Esophagus squamous epithelium (tissue), 4 donors: Measurements from ENCODE around the gene RBMX.

Source experiments
- POLR2A ChIP-seq, 4 donors: fragments of 450-650 bp; IDR thresholded peaks; one replicate each; pipeline ENCODE4 v1.6.1; 2017; ENCODE audit warnings: antibody characterized with exemption in 4 of 4, mild to moderate bottlenecking in 4 of 4, moderate library complexity in 3 of 4
- TF ChIP-seq, protein P1 (sequence below), 6 experiments: fragments of 450-650 bp in 4 of 6; fragments of 200-600 bp in 2 of 6; sonication (generic) in 2 of 6; IDR thresholded peaks; one replicate each; pipeline ENCODE4 v1.5.1; 2016 to 2019; ENCODE audit warnings: antibody characterized with exemption in 6 of 6, mild to moderate bottlenecking in 4 of 6, moderate library complexity in 4 of 6

DNA sequence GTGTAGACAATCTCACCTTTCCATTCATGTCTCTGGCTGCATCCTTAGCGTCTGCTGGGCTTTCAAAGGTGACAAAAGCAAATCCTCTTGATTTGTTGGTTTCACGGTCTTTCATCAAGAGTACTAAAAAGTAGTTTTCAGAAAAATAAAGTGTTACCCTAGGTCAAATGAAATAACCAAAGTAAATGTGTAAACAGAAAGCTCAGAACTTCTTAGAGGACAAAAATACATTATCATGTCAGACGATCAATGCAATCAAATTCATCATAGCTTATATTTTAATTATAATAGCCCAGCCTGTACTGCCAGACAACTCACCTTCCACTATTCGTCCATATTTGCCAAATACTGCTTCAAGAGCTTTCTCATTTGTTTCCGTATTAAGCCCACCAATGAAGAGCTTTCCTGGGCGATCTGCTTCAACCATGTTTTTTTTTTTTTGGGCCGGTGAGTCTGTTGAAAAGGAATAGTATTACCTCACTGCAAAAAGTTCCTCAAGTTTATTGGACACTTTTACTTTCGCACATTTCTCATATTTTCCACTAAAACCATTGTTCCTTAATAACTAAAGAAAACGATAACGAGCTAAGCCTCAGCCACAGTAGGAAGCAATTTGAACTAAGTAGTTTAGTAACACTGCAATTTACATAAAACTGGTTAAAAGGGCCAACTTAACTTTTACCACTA lies 1.4 kb downstream of the RBMX start:
- no peak for TF ChIP-seq POLR2A (IDR thresholded peaks at IDR 0.05)
- TF ChIP-seq, protein P1, sequence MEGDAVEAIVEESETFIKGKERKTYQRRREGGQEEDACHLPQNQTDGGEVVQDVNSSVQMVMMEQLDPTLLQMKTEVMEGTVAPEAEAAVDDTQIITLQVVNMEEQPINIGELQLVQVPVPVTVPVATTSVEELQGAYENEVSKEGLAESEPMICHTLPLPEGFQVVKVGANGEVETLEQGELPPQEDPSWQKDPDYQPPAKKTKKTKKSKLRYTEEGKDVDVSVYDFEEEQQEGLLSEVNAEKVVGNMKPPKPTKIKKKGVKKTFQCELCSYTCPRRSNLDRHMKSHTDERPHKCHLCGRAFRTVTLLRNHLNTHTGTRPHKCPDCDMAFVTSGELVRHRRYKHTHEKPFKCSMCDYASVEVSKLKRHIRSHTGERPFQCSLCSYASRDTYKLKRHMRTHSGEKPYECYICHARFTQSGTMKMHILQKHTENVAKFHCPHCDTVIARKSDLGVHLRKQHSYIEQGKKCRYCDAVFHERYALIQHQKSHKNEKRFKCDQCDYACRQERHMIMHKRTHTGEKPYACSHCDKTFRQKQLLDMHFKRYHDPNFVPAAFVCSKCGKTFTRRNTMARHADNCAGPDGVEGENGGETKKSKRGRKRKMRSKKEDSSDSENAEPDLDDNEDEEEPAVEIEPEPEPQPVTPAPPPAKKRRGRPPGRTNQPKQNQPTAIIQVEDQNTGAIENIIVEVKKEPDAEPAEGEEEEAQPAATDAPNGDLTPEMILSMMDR (IDR thresholded peaks at IDR 0.05): no peak
